Measurements from ENCODE around the gene KIF16B. TPM values are rescaled to one million over a fixed set of nuclear protein-coding genes. Genes with fewer than 3 reads are reported as not detected.

The KIF16B gene
- total and polyA plus RNA-seq, 2 of the 13 experiments (the other 11 are each of a cell fraction or from before 2014, with no cell fraction given) = 6.9 to 18.0 TPM

DNA sequence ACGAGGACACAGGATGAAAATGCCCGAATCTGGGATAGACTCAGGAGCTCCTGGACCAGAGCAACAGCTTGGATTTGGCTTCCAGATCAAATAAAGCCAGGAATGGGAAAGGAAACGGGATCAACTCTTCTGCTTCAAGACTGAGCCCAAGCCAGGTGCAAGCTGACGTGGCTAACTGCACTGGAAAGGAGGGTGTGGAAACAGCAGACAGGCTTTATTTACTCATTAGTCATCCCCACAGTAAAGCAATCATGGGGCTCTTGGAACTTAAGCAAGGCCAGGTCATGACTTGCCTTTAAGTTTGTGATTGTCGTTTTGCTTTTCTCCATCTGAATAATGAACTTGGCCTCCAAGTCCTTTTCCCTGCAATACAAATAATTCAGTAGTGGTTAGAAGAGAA lies 45.2 kb downstream of the KIF16B start (continued):
- TF ChIP-seq ZKSCAN1 (IDR thresholded peaks at IDR 0.05; ENCODE audit: low read length) (no peak), MEIS2 (CRISPR knock-in tag; IDR thresholded peaks at IDR 0.05) (0 out of 2 replicates have a peak, but pooled peaks have one; percentile 29), ARID5B (CRISPR knock-in tag; IDR thresholded peaks at IDR 0.05) (peak; percentile 87), ZNF260 (CRISPR knock-in tag; IDR thresholded peaks at IDR 0.05; ENCODE audit: borderline replicate concordance, low read depth) (no peak), ZNF781 (CRISPR knock-in tag; IDR thresholded peaks at IDR 0.05; ENCODE audit: borderline replicate concordance, not compliant biosample characterization) (no peak), ZNF549 (CRISPR knock-in tag; IDR thresholded peaks at IDR 0.05) (no peak), ZNF501 (CRISPR knock-in tag; IDR thresholded peaks at IDR 0.05) (0 out of 2 replicates have a peak, but pooled peaks have one; percentile 21), ZNF441 (CRISPR knock-in tag; IDR thresholded peaks at IDR 0.05; ENCODE audit: borderline replicate concordance) (peak; percentile 65; the same call in 1 of the 2 replicates), EP300 (IDR thresholded peaks at IDR 0.05; ENCODE audit: low read depth in 2 of 2, low read length in 2 of 2) (peak in 1 of 2 experiments; percentile 33; a peak in 1 of 4 replicates), EP300 (CRISPR knock-in tag; IDR thresholded peaks at IDR 0.05; ENCODE audit: borderline replicate concordance) (no peak), BORCS8-MEF2B (CRISPR knock-in tag; IDR thresholded peaks at IDR 0.05) (no peak), CEBPG (CRISPR knock-in tag; IDR thresholded peaks at IDR 0.05) (peak; percentile 75), TEAD3 (CRISPR knock-in tag; optimal IDR thresholded peaks at IDR 0.05; ENCODE audit: borderline replicate concordance) (peak; percentile 38), JDP2 (CRISPR knock-in tag; IDR thresholded peaks at IDR 0.05; ENCODE audit: borderline replicate concordance) (no peak), ZNF747 (CRISPR knock-in tag; IDR thresholded peaks at IDR 0.05; ENCODE audit: borderline replicate concordance) (no peak), KDM2A (CRISPR knock-in tag; IDR thresholded peaks at IDR 0.05; ENCODE audit: borderline replicate concordance, low read depth) (peak; percentile 40; the same call in 1 of the 2 replicates)
- TF ChIP-seq, protein P1, sequence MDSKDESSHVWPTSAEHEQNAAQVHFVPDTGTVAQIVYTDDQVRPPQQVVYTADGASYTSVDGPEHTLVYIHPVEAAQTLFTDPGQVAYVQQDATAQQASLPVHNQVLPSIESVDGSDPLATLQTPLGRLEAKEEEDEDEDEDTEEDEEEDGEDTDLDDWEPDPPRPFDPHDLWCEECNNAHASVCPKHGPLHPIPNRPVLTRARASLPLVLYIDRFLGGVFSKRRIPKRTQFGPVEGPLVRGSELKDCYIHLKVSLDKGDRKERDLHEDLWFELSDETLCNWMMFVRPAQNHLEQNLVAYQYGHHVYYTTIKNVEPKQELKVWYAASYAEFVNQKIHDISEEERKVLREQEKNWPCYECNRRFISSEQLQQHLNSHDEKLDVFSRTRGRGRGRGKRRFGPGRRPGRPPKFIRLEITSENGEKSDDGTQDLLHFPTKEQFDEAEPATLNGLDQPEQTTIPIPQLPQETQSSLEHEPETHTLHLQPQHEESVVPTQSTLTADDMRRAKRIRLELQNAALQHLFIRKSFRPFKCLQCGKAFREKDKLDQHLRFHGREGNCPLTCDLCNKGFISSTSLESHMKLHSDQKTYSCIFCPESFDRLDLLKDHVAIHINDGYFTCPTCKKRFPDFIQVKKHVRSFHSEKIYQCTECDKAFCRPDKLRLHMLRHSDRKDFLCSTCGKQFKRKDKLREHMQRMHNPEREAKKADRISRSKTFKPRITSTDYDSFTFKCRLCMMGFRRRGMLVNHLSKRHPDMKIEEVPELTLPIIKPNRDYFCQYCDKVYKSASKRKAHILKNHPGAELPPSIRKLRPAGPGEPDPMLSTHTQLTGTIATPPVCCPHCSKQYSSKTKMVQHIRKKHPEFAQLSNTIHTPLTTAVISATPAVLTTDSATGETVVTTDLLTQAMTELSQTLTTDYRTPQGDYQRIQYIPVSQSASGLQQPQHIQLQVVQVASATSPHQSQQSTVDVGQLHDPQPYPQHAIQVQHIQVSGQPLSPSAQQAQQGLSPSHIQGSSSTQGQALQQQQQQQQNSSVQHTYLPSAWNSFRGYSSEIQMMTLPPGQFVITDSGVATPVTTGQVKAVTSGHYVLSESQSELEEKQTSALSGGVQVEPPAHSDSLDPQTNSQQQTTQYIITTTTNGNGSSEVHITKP (CRISPR knock-in tag; IDR thresholded peaks at IDR 0.05; ENCODE audit: low read depth) = 0 out of 2 replicates have a peak, but pooled peaks have one; percentile 47
- TF ChIP-seq, protein P2, sequence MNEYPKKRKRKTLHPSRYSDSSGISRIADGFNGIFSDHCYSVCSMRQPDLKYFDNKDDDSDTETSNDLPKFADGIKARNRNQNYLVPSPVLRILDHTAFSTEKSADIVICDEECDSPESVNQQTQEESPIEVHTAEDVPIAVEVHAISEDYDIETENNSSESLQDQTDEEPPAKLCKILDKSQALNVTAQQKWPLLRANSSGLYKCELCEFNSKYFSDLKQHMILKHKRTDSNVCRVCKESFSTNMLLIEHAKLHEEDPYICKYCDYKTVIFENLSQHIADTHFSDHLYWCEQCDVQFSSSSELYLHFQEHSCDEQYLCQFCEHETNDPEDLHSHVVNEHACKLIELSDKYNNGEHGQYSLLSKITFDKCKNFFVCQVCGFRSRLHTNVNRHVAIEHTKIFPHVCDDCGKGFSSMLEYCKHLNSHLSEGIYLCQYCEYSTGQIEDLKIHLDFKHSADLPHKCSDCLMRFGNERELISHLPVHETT (CRISPR knock-in tag; conservative IDR thresholded peaks at IDR 0.05) = no peak
